IPS-18c (cell line): Measurements from ENCODE around the gene SLC25A10.
"Not testable (repeated sequence)": the region's sequence is repeated elsewhere in the genome, so short reads cannot be mapped to it uniquely, and the experiment has no call there.

Experiments
- H3K4me3 ChIP-seq: 2 replicates; pipeline ENCODE4 v1.7.0; 2013; ENCODE audit warnings: low read depth, mild to moderate bottlenecking, low read length, moderate library complexity; ENCODE audit not compliant: insufficient read depth
- H3K9me3 ChIP-seq: one replicate; pipeline ENCODE4 v1.6.1; 2013; ENCODE audit warnings: mild to moderate bottlenecking, low read length, moderate library complexity; ENCODE audit not compliant: control insufficient read depth, insufficient read depth

The SLC25A10 gene

GRCh38 chr17:81727324-81728031 is 15.4 kb downstream of the SLC25A10 start:
- Histone ChIP-seq H3K4me3 (no peak overlapping the region), H3K9me3 (no peaks in the 10 kb centered on the region)

- Histone ChIP-seq H3K4me3 (no peak overlapping the region), H3K9me3 (no peaks in the 10 kb centered on the region)
Observed at GRCh38 chr17:81733507-81734404, 21.7 kb downstream of the SLC25A10 start.

GRCh38 chr17:81734405-81735263 is 22.6 kb downstream of the SLC25A10 start:
- no peak overlapping the region for H3K4me3 ChIP-seq

GRCh38 chr17:81735264-81736102 is 23.4 kb downstream of the SLC25A10 start:
- H3K4me3 ChIP-seq: no peak overlapping the region
- H3K9me3 ChIP-seq: no peaks in the 10 kb centered on the region

More at GRCh38 chr17:81734405-81735263, 22.6 kb downstream of the SLC25A10 start:
- H3K9me3 ChIP-seq: no peaks in the 10 kb centered on the region

- Histone ChIP-seq H3K4me3 (no peak overlapping the region), H3K9me3 (no peaks in the 10 kb centered on the region)
Observed at GRCh38 chr17:81737947-81738800, 26.1 kb downstream of the SLC25A10 start.

GRCh38 chr17:81738801-81739393 is 26.8 kb downstream of the SLC25A10 start:
- H3K4me3 ChIP-seq: no peak overlapping the region
- H3K9me3 ChIP-seq: no peaks in the 10 kb centered on the region

GRCh38 chr17:81739593-81739992 is 27.5 kb downstream of the SLC25A10 start:
- H3K9me3 ChIP-seq, H3K4me3 ChIP-seq: not testable (repeated sequence)

- Histone ChIP-seq H3K4me3 (no peak overlapping the region), H3K9me3 (no peaks in the 10 kb centered on the region)
Observed at GRCh38 chr17:81740395-81740961, 28.4 kb downstream of the SLC25A10 start.

- Histone ChIP-seq H3K4me3 (no peak overlapping the region), H3K9me3 (no peaks in the 10 kb centered on the region)
Observed at GRCh38 chr17:81741049-81741593, 29.0 kb downstream of the SLC25A10 start.

GRCh38 chr17:81741594-81742452 is 29.7 kb downstream of the SLC25A10 start:
- Histone ChIP-seq H3K4me3 (no peak overlapping the region), H3K9me3 (no peaks in the 10 kb centered on the region)
